Effector memory CD4-positive, alpha-beta T cell (primary cell): ENCODE data around the gene FER1L5.

Experiments
- DNase-seq, 3 donors: peaks; one replicate each; pipeline ENCODE4 v3.0.0-alpha.2; 2020
- H3K27ac ChIP-seq: 2 replicates; pipeline ENCODE4 v1.7.0; 2013; ENCODE audit warnings: mild to moderate bottlenecking, low read length, moderate library complexity; ENCODE audit not compliant: insufficient read depth, poor library complexity, severe bottlenecking
- H3K27me3 ChIP-seq: replicated peaks from 2 replicates; pipeline ENCODE4 v1.7.0; 2013; ENCODE audit warnings: mild to moderate bottlenecking, low read length; ENCODE audit not compliant: insufficient read depth, control insufficient read depth, poor library complexity, severe bottlenecking
- H3K36me3 ChIP-seq: 2 replicates; pipeline ENCODE4 v1.7.0; 2013; ENCODE audit warnings: mild to moderate bottlenecking, low read length, moderate library complexity; ENCODE audit not compliant: control insufficient read depth, insufficient read depth
- H3K4me1 ChIP-seq: 2 replicates; pipeline ENCODE4 v1.7.0; 2013; ENCODE audit warnings: low read length, mild to moderate bottlenecking; ENCODE audit not compliant: control insufficient read depth, insufficient read depth, poor library complexity, severe bottlenecking
- H3K4me3 ChIP-seq: 2 replicates; pipeline ENCODE4 v1.7.0; 2013; ENCODE audit warnings: low read length, low read depth, mild to moderate bottlenecking; ENCODE audit not compliant: insufficient read depth, poor library complexity, severe bottlenecking
- H3K9me3 ChIP-seq: 2 replicates; pipeline ENCODE4 v1.7.0; 2013; ENCODE audit warnings: mild to moderate bottlenecking, low read length, moderate library complexity; ENCODE audit not compliant: control insufficient read depth
- total RNA-seq, 3 donors: gene quantifications; one replicate each; lab custom pipeline; 2026; lab: John Stamatoyannopoulos, UW

FER1L5 gene
- 0 to 0.09 (median 0) reads per million in 3 donors for total RNA-seq

DNA sequence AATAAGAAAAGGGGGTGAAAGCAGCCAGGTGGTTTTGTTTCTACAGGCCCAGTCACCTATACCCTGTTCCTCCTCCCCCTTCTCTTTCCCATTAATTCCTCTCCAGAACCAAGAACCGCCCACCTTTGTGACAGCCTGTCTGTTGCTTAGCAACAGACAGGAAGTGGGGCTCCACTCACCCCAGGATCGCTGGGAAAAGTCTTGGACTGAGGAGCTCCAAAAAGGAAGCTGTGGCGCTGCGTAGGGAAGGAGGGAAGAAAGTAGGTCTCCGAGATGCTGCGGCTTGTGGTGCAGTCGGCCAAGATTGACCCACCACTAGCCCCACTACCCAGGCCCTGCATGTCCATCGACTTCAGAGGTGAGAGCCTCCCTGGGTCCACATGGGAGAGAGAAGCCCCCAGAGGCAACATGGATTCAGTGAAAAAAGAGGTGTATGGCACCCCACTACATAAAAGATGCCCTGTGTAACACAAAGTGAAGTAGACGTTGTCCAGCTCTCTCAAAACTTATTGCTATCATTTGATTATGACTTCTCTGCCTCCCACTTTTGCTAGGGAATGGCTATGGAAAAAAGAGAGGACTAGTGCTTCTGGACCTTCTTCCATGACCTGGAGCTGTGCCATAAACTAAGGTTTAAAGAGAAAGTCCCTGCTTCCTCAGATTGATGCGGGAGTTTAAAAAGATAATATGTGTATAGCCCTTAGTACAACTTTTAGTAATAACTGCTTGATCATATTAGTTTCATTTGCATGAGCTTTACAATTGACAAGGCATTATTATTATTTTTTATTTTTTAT, at the start of gene FER1L5:
Gene FER1L5 (plus strand): TSS at position 201 of the 797 bp plus-strand sequence. CDS start 73 bp downstream, at position 274.
- H3K9me3 ChIP-seq: no peaks in the 10 kb centered on the region
- DNase-seq: no peak
- peaks cover 4% of the 10 kb centered on the region for H3K4me1 ChIP-seq
- H3K36me3 ChIP-seq: no peaks in the 10 kb centered on the region
- H3K27ac ChIP-seq: no peak within 1 kb of the TSS
- H3K27me3 ChIP-seq: no peaks in the 10 kb centered on the region
- no peak within 1 kb of the TSS for H3K4me3 ChIP-seq

DNA sequence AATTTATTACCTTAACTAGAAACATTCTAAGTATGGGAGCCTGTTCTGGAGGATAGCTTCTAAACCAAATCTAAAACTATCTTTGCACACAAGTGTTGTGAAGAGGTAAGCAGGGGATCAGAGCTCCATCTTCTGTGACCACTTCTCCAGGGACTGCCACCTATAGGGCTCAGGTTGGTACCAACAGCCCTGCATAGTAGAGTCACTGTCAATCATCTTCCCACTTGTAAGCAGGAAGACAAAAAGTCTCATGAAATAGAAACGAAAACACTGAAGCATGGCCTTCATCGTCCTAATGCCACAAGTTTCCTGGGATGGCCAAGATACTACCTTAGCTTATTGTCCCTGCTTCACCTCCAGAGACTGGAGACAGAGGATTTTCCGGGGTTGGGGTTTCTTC, 48.3 kb upstream of the FER1L5 start:
- Histone ChIP-seq H3K9me3 (no peaks in the 10 kb centered on the region), H3K4me1 (peaks cover 20% of the 10 kb centered on the region), H3K4me3 (no peak overlapping the region), H3K36me3 (peaks cover 47% of the 10 kb centered on the region), H3K27me3 (no peaks in the 10 kb centered on the region), H3K27ac (peak overlapping the region; percentile 47)
- DNase-seq: no peak

GRCh38 chr2:96594691-96595152, 47.8 kb upstream of the FER1L5 start:
- peaks cover 20% of the 10 kb centered on the region for H3K4me1 ChIP-seq
- H3K4me3 ChIP-seq: no peak overlapping the region
- DNase-seq: peak in 1 of 3 donors; percentile 8
- H3K9me3 ChIP-seq: no peaks in the 10 kb centered on the region
- H3K27ac ChIP-seq: peak overlapping the region; percentile 47
- H3K27me3 ChIP-seq: no peaks in the 10 kb centered on the region
- peaks cover 49% of the 10 kb centered on the region for H3K36me3 ChIP-seq

DNA sequence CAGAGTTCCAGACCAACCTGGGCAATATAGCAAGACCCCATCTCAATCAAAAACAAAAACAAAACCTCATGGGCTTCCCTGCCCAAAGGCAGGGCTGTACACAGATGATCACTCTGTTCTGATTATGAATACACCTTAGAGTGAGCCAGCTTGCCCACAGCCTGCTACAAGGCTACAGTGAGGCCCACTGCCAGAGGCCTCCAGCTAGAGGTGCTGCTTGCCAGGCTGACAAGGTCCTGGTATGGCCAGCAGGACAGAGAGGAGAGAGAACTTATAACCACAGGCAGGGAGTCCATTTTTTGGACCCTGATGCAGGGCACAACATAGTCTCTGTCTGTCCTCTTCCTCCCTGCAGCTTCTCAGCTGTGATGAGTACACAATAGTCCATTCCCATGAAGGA, 46.0 kb upstream of the FER1L5 start:
- Histone ChIP-seq H3K36me3 (peaks cover 61% of the 10 kb centered on the region), H3K4me1 (peaks cover 20% of the 10 kb centered on the region), H3K4me3 (no peak overlapping the region), H3K27me3 (no peaks in the 10 kb centered on the region), H3K9me3 (no peaks in the 10 kb centered on the region), H3K27ac (no peak overlapping the region)
- DNase-seq: no peak

DNA sequence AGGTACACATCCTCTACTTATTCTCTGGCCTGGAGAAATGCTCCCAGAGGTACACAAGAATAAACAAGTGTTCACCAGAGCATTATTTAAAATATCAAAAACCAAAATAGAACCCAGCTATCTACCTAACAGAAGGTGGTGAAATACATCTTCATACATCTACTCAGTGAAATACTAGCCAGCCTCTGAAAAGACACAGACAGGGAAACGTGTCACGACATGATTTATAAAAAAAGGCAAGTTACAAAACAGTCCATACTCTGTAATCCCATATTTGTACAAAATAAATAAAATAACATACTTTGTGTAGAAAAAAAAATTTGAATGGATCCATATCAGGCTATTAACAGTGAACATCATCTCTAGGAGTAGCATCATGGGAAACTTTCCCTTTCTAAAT, 42.6 kb upstream of the FER1L5 start:
- no peaks in the 10 kb centered on the region for H3K9me3 ChIP-seq
- DNase-seq: no peak
- H3K27ac ChIP-seq: no peak overlapping the region
- no peak overlapping the region for H3K4me3 ChIP-seq
- H3K27me3 ChIP-seq: no peaks in the 10 kb centered on the region
- H3K4me1 ChIP-seq: peaks cover 5% of the 10 kb centered on the region
- peaks cover 75% of the 10 kb centered on the region for H3K36me3 ChIP-seq

DNA sequence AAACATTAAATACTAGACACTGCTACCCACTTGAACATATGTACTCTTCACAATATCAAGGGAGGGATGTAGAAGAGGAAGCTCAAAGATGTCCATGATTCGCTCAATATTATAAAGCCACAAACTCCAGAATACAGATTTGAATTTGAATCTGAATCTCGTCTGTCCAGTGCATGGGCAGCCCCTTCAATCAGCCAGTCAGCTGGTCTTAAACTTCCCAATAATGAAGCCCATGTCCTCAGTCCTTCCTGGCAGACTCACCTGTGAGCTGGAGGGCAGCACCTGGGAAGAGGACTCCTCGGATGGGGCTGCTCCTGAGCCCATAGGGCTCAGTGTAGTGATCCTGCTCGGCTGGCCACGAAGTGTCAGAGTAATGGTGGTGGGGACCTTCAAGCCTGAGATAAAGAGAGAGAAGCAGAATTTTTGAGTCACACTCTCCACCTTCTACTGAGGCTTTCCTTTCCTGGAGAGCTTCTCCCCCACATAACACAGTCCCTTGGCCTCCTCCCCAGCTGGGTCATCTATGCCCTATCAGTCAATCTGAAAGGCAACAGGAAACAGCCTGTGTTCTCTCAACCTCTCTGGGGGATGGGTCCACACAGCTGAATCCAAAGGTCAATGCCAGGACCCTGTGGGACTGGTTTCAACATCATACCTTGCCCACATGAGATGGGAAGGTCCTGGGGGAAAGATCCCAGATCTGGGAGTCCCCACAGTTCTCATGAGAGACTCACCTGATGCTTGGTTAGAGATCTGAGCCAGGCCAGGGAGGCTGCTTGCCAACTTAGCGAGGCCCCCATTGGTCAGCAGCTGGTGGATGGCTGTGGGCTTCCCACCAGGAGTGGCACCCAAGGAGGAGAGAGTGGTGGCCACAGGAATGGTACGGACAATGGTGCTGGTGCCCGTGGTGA, 40.9 kb upstream of the FER1L5 start:
- peaks cover 77% of the 10 kb centered on the region for H3K36me3 ChIP-seq

DNA sequence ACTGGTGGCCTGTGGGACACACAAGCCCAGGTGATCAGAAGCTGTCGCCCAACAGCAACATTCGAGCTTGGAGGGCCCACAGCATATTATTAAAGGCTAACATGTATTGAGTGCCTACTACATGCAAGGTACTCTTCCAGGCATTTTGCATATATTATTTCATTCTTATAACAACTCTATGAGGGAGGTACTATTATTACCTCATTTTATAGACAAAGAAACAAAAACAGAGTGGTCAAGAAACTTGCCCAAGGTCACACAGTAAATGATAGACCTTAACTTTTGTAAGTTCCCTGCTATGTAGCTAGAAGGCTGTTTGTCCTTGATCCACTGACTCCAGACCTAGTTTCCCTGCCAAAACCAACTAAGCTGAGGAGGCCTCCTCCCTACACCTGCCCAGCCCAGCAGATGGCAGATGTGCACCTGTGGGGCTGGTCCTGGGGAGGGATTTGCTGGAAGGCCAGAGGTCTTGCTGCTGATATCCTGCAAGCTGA, 40.2 kb upstream of the FER1L5 start:
- H3K27ac ChIP-seq: no peak overlapping the region

More for the DNA sequence above, 40.9 kb upstream of the FER1L5 start:
- Histone ChIP-seq H3K27me3 (no peaks in the 10 kb centered on the region), H3K4me3 (no peak overlapping the region), H3K4me1 (no peaks in the 10 kb centered on the region), H3K9me3 (no peaks in the 10 kb centered on the region), H3K27ac (no peak overlapping the region)
- no peak for DNase-seq

GRCh38 chr2:96604104-96604503, 38.5 kb upstream of the FER1L5 start:
- Histone ChIP-seq H3K4me3 (no peak overlapping the region), H3K9me3 (no peaks in the 10 kb centered on the region), H3K36me3 (peaks cover 88% of the 10 kb centered on the region), H3K27me3 (no peaks in the 10 kb centered on the region), H3K4me1 (no peaks in the 10 kb centered on the region), H3K27ac (no peak overlapping the region)
- DNase-seq: no peak

More for the DNA sequence above, 40.2 kb upstream of the FER1L5 start:
- Histone ChIP-seq H3K27me3 (no peaks in the 10 kb centered on the region), H3K4me1 (no peaks in the 10 kb centered on the region), H3K9me3 (no peaks in the 10 kb centered on the region), H3K36me3 (peaks cover 83% of the 10 kb centered on the region), H3K4me3 (no peak overlapping the region)
- no peak for DNase-seq

GRCh38 chr2:96608469-96609455, 33.8 kb upstream of the FER1L5 start:
- Histone ChIP-seq H3K9me3 (no peaks in the 10 kb centered on the region), H3K27ac (no peak overlapping the region), H3K4me3 (no peak overlapping the region), H3K4me1 (no peaks in the 10 kb centered on the region), H3K27me3 (no peaks in the 10 kb centered on the region), H3K36me3 (peaks cover 95% of the 10 kb centered on the region)
- DNase-seq: no peak
